Pancreas (tissue), 10 donors: ENCODE data around the gene FAXDC2. TPM values are rescaled to one million over a fixed set of nuclear protein-coding genes. Genes with fewer than 3 reads are reported as not detected.

Experiments
- ATAC-seq, 4 donors: fragments of 200-7000 bp; cut with Tn5 transposase; one replicate each; pipeline versions ENCODE4 v1.8.0 to v1.9.1; 2020; ENCODE audit warnings: mild to moderate bottlenecking in 4 of 4, moderate library complexity in 4 of 4
- DNase-seq, 6 donors: peaks; one replicate each; pipeline ENCODE4 v3.0.0-alpha.2; 2020
- FAIRE-seq: peaks from 2 replicates; lab custom pipeline; 2012; peaks lifted over from hg19 to GRCh38; lab: Jason Lieb, UNC
- H3K27ac ChIP-seq, 4 donors: fragments of 200-600 bp; sonication (generic); 1 replicate in 3 of 4; 2 replicates in 1 of 4; pipeline versions ENCODE4 v1.5.0 to v1.8.0; 2020
- H3K27me3 ChIP-seq, 4 donors: fragments of 200-600 bp; one replicate each; pipeline ENCODE4 v1.8.0; 2021
- H3K36me3 ChIP-seq, 3 donors: fragments of 200-600 bp; sonication (generic) in 1 of 3; one replicate each; pipeline versions ENCODE4 v1.5.0 to v1.8.0; 2020 to 2021
- H3K4me1 ChIP-seq, 3 donors: fragments of 200-600 bp; one replicate each; pipeline ENCODE4 v1.8.0; 2021
- H3K4me3 ChIP-seq, 4 donors: fragments of 200-600 bp; sonication (generic) in 2 of 4; one replicate each; pipeline versions ENCODE4 v1.5.0 to v1.8.0; 2020 to 2021
- H3K9me3 ChIP-seq, 4 donors: fragments of 200-600 bp; one replicate each; pipeline ENCODE4 v1.8.0; 2021
- WGBS, 2 donors: extraction: QIAGEN DNeasy Blood & Tissue Kit; methylation state at CpG; one replicate each; pipeline ENCODE4 v1.1.7; 2013; 5-methylcytosine and 5-hydroxymethylcytosine counted together
- intact Hi-C, 3 donors: fragments of 100-400 bp; cut with DNase I; formaldehyde crosslinking; loops; one replicate each; pipeline versions ENCODE4 v1.11.1 to v1.14.2; 2022
- microRNA-seq, 2 donors: library from miRNA; unstranded; fragments of <30 nt; microRNA quantifications; one replicate each; pipeline versions ENCODE4 to v1.1.0, GENCODE V29; 2019 to 2020
- polyA plus RNA-seq, 2 donors: library from polyadenylated mRNA; stranded (reverse); fragments of 200-250 nt; gene quantifications; one replicate each; pipeline ENCODE4 v1.2.3, GENCODE V29; 2013
- total RNA-seq, 6 donors: library from RNA; stranded (reverse); fragmentation: NEBNext Ultra II Directional in 4 of 6; extraction: Animal tissue kit (Norgen Biotek cat#: 25700) in 4 of 6; gene quantifications; one replicate each; pipeline versions ENCODE4 v1.2.1 to v1.2.4, GENCODE V29; 2021 to 2023
- TF ChIP-seq, protein P1 (sequence below), 4 donors: fragments of 200-600 bp; sonication (generic) in 3 of 4; IDR thresholded peaks; one replicate each; pipeline versions ENCODE4 v1.5.0 to v1.8.0; 2021; ENCODE audit warnings: antibody characterized with exemption in 4 of 4
- donor health status: healthy with polysubstance abuse.
- donor health status: DM: no; HTN: no; CAD: no; lungs with moderate emphysema.
- donor health status: DM: no; HTN: no; CAD: no.
- donor health status: control.
- donor health status: control.
- donor health status: Bipolar disorder and iron deficiency.
- donor health status: DM: yes; HTN: yes; CAD: no.
- donor health status: DM: no; HTN: no; CAD: no.
- donor health status: DM: no; HTN: no; CAD: no.
- donor health status: DM: yes; HTN: yes; CAD: no.

The FAXDC2 gene
- total and polyA plus RNA-seq, 8 donors = 2.0 to 11.8 (median 4.7) TPM

DNA sequence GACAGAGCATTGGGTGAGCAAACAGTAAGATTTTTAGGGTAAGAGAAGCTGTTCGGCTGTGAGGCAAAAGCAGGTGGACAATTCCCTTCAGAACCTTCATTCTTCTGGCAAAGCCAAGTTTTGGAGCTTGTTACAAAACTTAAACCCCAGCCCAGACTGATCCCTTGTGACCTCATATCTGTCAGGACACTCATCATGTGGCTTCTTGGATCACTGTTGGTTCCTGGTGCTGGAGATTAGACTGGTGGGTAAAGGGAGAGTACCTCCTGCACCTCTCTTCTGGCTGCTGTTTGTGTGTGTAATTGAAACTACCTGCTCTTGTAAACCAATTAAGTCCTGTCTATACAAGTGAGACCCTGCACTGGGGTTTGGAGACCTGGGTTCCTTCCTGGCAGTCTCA is 74.2 kb downstream of the FAXDC2 start:
- no peak overlapping the region for H3K4me3 ChIP-seq
- H3K9me3 ChIP-seq = no peaks in the 10 kb centered on the region
- H3K27me3 ChIP-seq = no peaks in the 10 kb centered on the region
- TF ChIP-seq, protein P1, sequence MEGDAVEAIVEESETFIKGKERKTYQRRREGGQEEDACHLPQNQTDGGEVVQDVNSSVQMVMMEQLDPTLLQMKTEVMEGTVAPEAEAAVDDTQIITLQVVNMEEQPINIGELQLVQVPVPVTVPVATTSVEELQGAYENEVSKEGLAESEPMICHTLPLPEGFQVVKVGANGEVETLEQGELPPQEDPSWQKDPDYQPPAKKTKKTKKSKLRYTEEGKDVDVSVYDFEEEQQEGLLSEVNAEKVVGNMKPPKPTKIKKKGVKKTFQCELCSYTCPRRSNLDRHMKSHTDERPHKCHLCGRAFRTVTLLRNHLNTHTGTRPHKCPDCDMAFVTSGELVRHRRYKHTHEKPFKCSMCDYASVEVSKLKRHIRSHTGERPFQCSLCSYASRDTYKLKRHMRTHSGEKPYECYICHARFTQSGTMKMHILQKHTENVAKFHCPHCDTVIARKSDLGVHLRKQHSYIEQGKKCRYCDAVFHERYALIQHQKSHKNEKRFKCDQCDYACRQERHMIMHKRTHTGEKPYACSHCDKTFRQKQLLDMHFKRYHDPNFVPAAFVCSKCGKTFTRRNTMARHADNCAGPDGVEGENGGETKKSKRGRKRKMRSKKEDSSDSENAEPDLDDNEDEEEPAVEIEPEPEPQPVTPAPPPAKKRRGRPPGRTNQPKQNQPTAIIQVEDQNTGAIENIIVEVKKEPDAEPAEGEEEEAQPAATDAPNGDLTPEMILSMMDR (IDR thresholded peaks at IDR 0.05) = no peak
- no peaks in the 10 kb centered on the region for H3K36me3 ChIP-seq
- peak overlapping the region in 1 of 4 donors; percentile 1 for H3K27ac ChIP-seq
- intact Hi-C loops = no loop called here
- WGBS, 2 donors = 44 to 45% methylated on average over 1 of the region's 1 CpG
- no peak for FAIRE-seq
- ATAC-seq = peak; percentile 23 to 44 (median 34)
- H3K4me1 ChIP-seq = peaks cover 25 to 49% (median 25%) of the 10 kb centered on the region in 3 donors
- DNase-seq = no peak

DNA sequence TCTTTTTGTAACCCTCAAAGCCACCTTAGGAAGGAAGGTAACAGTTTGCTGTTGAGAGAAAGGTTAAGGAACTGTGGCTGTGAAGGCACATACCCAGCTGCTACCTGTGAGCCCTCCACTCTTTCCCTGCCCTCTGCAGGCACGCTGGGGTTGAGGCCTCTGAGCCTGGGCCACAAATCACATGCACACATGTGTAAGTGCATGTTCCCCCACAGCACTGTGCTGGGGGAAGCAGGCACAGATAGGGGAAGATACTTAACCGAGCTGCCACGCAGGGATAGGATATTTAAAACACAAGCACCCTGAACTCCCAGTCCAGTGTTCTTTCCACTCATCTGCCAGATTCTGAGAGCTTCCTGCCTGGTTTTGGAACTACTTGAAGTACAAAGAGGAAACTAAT is 77.1 kb downstream of the FAXDC2 start:
- H3K4me1 ChIP-seq = peaks cover 27 to 71% (median 38%) of the 10 kb centered on the region in 3 donors
- no peaks in the 10 kb centered on the region for H3K27me3 ChIP-seq
- no peak overlapping the region for H3K4me3 ChIP-seq
- no peaks in the 10 kb centered on the region for H3K36me3 ChIP-seq
- DNase-seq (no peak), ATAC-seq (peak in 1 of 4 donors; percentile 9), FAIRE-seq (no peak)
- no peaks in the 10 kb centered on the region for H3K9me3 ChIP-seq
- WGBS, 2 donors = 52 to 59% methylated on average over 3 of the region's 3 CpGs
- H3K27ac ChIP-seq = no peak overlapping the region
- TF ChIP-seq, protein P1 (IDR thresholded peaks at IDR 0.05) = no peak
- intact Hi-C loops = no loop called here

DNA sequence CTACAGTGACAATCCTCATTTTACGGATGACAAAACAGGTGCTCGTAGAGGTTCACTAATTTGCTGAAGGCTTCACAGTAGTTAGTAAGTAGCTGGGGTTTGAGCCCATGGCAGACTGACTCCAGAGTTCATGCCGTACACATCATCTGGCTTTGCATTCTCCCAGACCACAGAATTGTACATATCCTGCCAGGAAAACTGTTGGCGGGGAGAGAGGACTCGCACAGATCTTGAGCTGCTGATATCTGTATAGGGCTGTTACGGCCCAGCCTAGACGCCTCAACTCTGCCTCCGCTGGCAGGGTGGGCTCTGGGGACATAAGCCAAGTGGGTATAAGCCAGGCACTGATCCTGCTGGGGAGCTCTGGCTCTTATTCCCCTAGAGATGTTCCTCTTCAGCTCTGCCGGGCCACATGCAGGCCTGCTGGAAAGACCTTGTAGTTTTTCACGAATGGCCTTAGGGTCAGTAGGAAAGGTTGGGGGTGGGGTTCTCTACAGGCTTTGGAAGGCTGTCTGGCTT is 79.0 kb downstream of the FAXDC2 start:
- Histone ChIP-seq H3K9me3 (no peaks in the 10 kb centered on the region), H3K27me3 (no peaks in the 10 kb centered on the region), H3K4me1 (peaks cover 32 to 89% (median 46%) of the 10 kb centered on the region in 3 donors), H3K36me3 (no peaks in the 10 kb centered on the region), H3K4me3 (no peak overlapping the region), H3K27ac (peak overlapping the region in 2 of 4 donors; percentile 34)
- FAIRE-seq (no peak), ATAC-seq (peak in 3 of 4 donors; percentile 44 to 60 (median 48)), DNase-seq (no peak)
- WGBS, 2 donors = 30 to 36% methylated on average over 10 of the region's 10 CpGs
- intact Hi-C loops = no loop called here
- TF ChIP-seq, protein P1 (IDR thresholded peaks at IDR 0.05) = no peak

DNA sequence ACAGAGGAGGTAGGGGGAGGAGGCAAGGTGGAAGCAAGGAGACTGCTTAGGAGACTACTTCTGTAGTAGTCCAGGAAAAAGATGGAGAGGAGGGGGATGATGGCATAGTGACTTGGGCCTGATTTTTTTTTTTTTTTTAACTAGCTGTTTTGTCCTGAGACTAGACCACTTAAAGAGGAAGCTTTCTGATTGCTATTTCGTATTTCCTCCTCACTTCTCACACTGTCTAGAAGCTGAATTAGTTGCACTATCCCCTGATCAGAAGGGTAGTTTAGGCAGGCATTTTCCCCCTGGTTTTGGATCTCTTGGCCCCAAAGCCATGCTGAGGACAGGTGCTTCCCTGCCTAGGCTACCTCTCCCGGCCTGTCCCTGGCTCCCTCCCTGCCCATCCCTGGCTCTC is 80.3 kb downstream of the FAXDC2 start:
- no peaks in the 10 kb centered on the region for H3K9me3 ChIP-seq
- peak overlapping the region in 2 of 4 donors; percentile 8 to 17 for H3K27ac ChIP-seq
- DNase-seq (no peak), FAIRE-seq (no peak), ATAC-seq (no peak)
- H3K27me3 ChIP-seq = no peaks in the 10 kb centered on the region
- H3K4me1 ChIP-seq = peaks cover 45 to 92% (median 58%) of the 10 kb centered on the region in 3 donors
- no peaks in the 10 kb centered on the region for H3K36me3 ChIP-seq
- TF ChIP-seq, protein P1 (IDR thresholded peaks at IDR 0.05) = no peak
- intact Hi-C loops = no loop called here
- 36 to 45% methylated on average over 2 of the region's 2 CpGs for WGBS, 2 donors
- H3K4me3 ChIP-seq = no peak overlapping the region

Small RNA genes within 50 kb of the gene (microRNA-seq; reads per million reads assigned to microRNA genes)
- gene MIR378H = 0 reads per million in 2 donors

Other genes starting within 250 kb of the FAXDC2 start
- 100 to 1,000 TPM; 108 to 195 (median 119) TPM for gene LARP1, start 95.2 kb downstream of the FAXDC2 start, total RNA-seq
- 10 to 100 TPM; 35.8 to 50.4 TPM for gene LARP1, start 95.2 kb downstream of the FAXDC2 start, polyA plus RNA-seq
- 10 to 100 TPM; 11.8 to 27.4 (median 14.9) TPM for gene CNOT8, start 8.0 kb upstream of the FAXDC2 start, total RNA-seq
- gene CNOT8, start 8.0 kb upstream of the FAXDC2 start, polyA plus RNA-seq = 10 to 100 TPM; 15.0 to 23.0 TPM
- 1 to 10 TPM; 4.7 to 7.3 (median 6.6) TPM for gene GEMIN5, start 87.6 kb upstream of the FAXDC2 start, total RNA-seq
- 1 to 10 TPM; 1.7 to 3.1 TPM for gene GEMIN5, start 87.6 kb upstream of the FAXDC2 start, polyA plus RNA-seq
- gene MRPL22, start 90.5 kb upstream of the FAXDC2 start, total RNA-seq = 10 to 100 TPM; 11.3 to 29.0 (median 21.6) TPM
- gene MRPL22, start 90.5 kb upstream of the FAXDC2 start, polyA plus RNA-seq = 10 to 100 TPM; 22.8 to 27.8 TPM
- not detected for gene KIF4B, start 163.2 kb upstream of the FAXDC2 start, total RNA-seq
- not detected for gene KIF4B, start 163.2 kb upstream of the FAXDC2 start, polyA plus RNA-seq